GM12864 (cell line): ENCODE data around the gene OXTR.

Source experiments
- DNase-seq: peaks from one replicate; pipeline ENCODE4 v3.0.0-alpha.2; 2011; ENCODE audit warnings: low read depth
- H3K4me3 ChIP-seq: 2 replicates; pipeline ENCODE4 v1.5.1; 2011; ENCODE audit warnings: mild to moderate bottlenecking, low read depth, low read length, control low read depth
- CTCF ChIP-seq: IDR thresholded peaks from 2 replicates; pipeline ENCODE4 v1.5.1; 2011; ENCODE audit warnings: low read depth, mild to moderate bottlenecking, moderate library complexity, low read length, control low read depth, inconsistent platforms; ENCODE audit errors: missing control alignments

The OXTR gene

GRCh38 chr3:8737823-8738222 lies 31.6 kb downstream of the OXTR start:
- no peak for DNase-seq
- no peak for TF ChIP-seq CTCF
- no peak overlapping the region for H3K4me3 ChIP-seq

- DNase-seq = no peak
- no peak for TF ChIP-seq CTCF
- no peak overlapping the region for H3K4me3 ChIP-seq
Measured at GRCh38 chr3:8737301-8737700, 32.1 kb downstream of the OXTR start.

GRCh38 chr3:8736436-8736835 lies 33.0 kb downstream of the OXTR start:
- no peak for TF ChIP-seq CTCF
- no peak for DNase-seq
- H3K4me3 ChIP-seq = no peak overlapping the region

- no peak overlapping the region for H3K4me3 ChIP-seq
- no peak for TF ChIP-seq CTCF
- DNase-seq = no peak
Measured at GRCh38 chr3:8734908-8735307, 34.5 kb downstream of the OXTR start.

GRCh38 chr3:8734137-8734878 lies 35.1 kb downstream of the OXTR start:
- no peak for DNase-seq
- H3K4me3 ChIP-seq = no peak overlapping the region
- TF ChIP-seq CTCF = no peak

- H3K4me3 ChIP-seq = no peak within 1 kb of the TSS
- no peak for DNase-seq
- TF ChIP-seq CTCF = no peak
Measured at GRCh38 chr3:8733332-8734094, 35.9 kb downstream of the OXTR start, which contains the start of gene CAV3. TSS of gene CAV3 (plus strand) at chr3:8733802. CDS start at chr3:8733877, 75 bp downstream.
